GM19455 (cell line): ENCODE data around the gene UFSP1.
A peak's percentile ranks its signal among the peaks of the same experiment; 100 is the strongest.
"Not testable (repeated sequence)": the region's sequence is repeated elsewhere in the genome, so short reads cannot be mapped to it uniquely, and the experiment has no call there.

Experiments
- ATAC-seq: cut with Tn5 transposase; IDR thresholded peaks from one replicate; pipeline ENCODE4 v1.9.1; 2021; ENCODE audit not compliant: unreplicated experiment

Gene UFSP1

GRCh38 chr7:100860702-100861615, 28.6 kb downstream of the UFSP1 start:
- ATAC-seq, result no peak

- ATAC-seq, result no peak
Observed at GRCh38 chr7:100859856-100860255, 29.7 kb downstream of the UFSP1 start.

GRCh38 chr7:100856871-100857282, 32.6 kb downstream of the UFSP1 start:
- no peak for ATAC-seq

- ATAC-seq, result no peak
Observed at GRCh38 chr7:100855515-100855914, 34.0 kb downstream of the UFSP1 start.

- ATAC-seq, result not testable (repeated sequence)
Observed at GRCh38 chr7:100854899-100855298, 34.6 kb downstream of the UFSP1 start.

GRCh38 chr7:100854146-100854895, 35.2 kb downstream of the UFSP1 start:
- ATAC-seq, result no peak

GRCh38 chr7:100852048-100852872, 37.3 kb downstream of the UFSP1 start, which contains the start of gene SLC12A9:
TSS of gene SLC12A9 (plus strand) at chr7:100852713. CDS start at chr7:100854198, 1,485 bp downstream.
- ATAC-seq, result peak; percentile 93

GRCh38 chr7:100847360-100847759, 42.2 kb downstream of the UFSP1 start:
- no peak for ATAC-seq

GRCh38 chr7:100840470-100841100, 48.9 kb downstream of the UFSP1 start:
- ATAC-seq, result no peak

- ATAC-seq, result no peak
Observed at GRCh38 chr7:100839361-100839760, 50.2 kb downstream of the UFSP1 start.
